Naive B cell (primary cell): ENCODE measurements around the gene SECISBP2L. TPM values are rescaled to one million over a fixed set of nuclear protein-coding genes. Genes with fewer than 3 reads are reported as not detected.

Experiments used
- ATAC-seq, 2 donors: fragments of 150-1000 bp; cut with Tn5 transposase; 2 replicates each; pipeline ENCODE4 v1.10.0; 2021; ENCODE audit warnings: low read depth in 2 of 2, mild to moderate bottlenecking in 2 of 2, moderate library complexity in 2 of 2
- DNase-seq: peaks from one replicate; pipeline ENCODE4 v3.0.0; 2022
- H3K27ac Mint-ChIP-seq, 6 donors: one replicate each; pipeline ENCODE4 v1.8.0; 2020 to 2022; ENCODE audit warnings: mild to moderate bottlenecking in 6 of 6, mixed read lengths in 6 of 6, moderate library complexity in 5 of 6, inconsistent platforms in 2 of 6
- H3K27me3 Mint-ChIP-seq, 3 donors: one replicate each; pipeline ENCODE4 v1.8.0; 2021 to 2022; ENCODE audit warnings: mixed read lengths in 3 of 3, mild to moderate bottlenecking in 1 of 3
- H3K36me3 Mint-ChIP-seq, 2 donors: one replicate each; pipeline ENCODE4 v1.8.0; 2020 to 2022; ENCODE audit warnings: mixed read lengths in 2 of 2, inconsistent platforms in 1 of 2, mild to moderate bottlenecking in 1 of 2
- H3K4me1 Mint-ChIP-seq, 3 donors: one replicate each; pipeline ENCODE4 v1.8.0; 2020 to 2022; ENCODE audit warnings: mixed read lengths in 3 of 3, inconsistent platforms in 1 of 3, mild to moderate bottlenecking in 1 of 3, moderate library complexity in 1 of 3
- H3K4me3 Mint-ChIP-seq, 8 donors: one replicate each; pipeline ENCODE4 v1.8.0; 2020 to 2022; ENCODE audit warnings: mild to moderate bottlenecking in 8 of 8, mixed read lengths in 8 of 8, moderate library complexity in 8 of 8, inconsistent platforms in 2 of 8
- H3K9me3 Mint-ChIP-seq, 7 donors: one replicate each; pipeline ENCODE4 v1.8.0; 2020 to 2022; ENCODE audit warnings: mixed read lengths in 7 of 7, mild to moderate bottlenecking in 5 of 7, inconsistent platforms in 2 of 7, moderate library complexity in 1 of 7
- polyA plus RNA-seq, 6 donors: library from polyadenylated mRNA; unstranded; fragments of 300-500 nt; fragmentation: Illumina TruSeq; gene quantifications; one replicate each; pipeline ENCODE4 v1.2.3, GENCODE V29; 2021; ENCODE audit warnings: low read depth in 6 of 6

The SECISBP2L gene
- polyA plus RNA-seq, 6 donors from 2014 or later: 25.0 to 66.7 (median 53.9) TPM

GRCh38 chr15:49044766-49045606 lies 1.3 kb downstream of the SECISBP2L start:
- Mint-ChIP-seq H3K36me3 (peaks cover 0 to 6% of the 10 kb centered on the region in 2 donors), H3K27me3 (no peaks in the 10 kb centered on the region), H3K9me3 (no peaks in the 10 kb centered on the region), H3K4me3 (peak overlapping the region; percentile 98 to 100 (median 99)), H3K27ac (peak overlapping the region; percentile 95 to 99 (median 99)), H3K4me1 (peaks cover 33 to 53% (median 33%) of the 10 kb centered on the region in 3 donors)
- ATAC-seq (no peak), DNase-seq (no peak)

GRCh38 chr15:49044002-49044401 lies 2.2 kb downstream of the SECISBP2L start:
- Mint-ChIP-seq H3K27me3 (no peaks in the 10 kb centered on the region), H3K9me3 (no peaks in the 10 kb centered on the region), H3K4me1 (peaks cover 36 to 57% (median 43%) of the 10 kb centered on the region in 3 donors), H3K27ac (peak overlapping the region in 2 of 6 donors; percentile 24 to 56), H3K36me3 (peaks cover 0 to 6% of the 10 kb centered on the region in 2 donors), H3K4me3 (peak overlapping the region in 7 of 8 donors; percentile 5 to 99 (median 99))
- no peak for ATAC-seq
- DNase-seq: no peak

GRCh38 chr15:49042165-49042564 lies 4.1 kb downstream of the SECISBP2L start:
- Mint-ChIP-seq H3K36me3 (peaks cover 0 to 6% of the 10 kb centered on the region in 2 donors), H3K4me1 (peaks cover 39 to 59% (median 52%) of the 10 kb centered on the region in 3 donors), H3K27ac (peak overlapping the region in 2 of 6 donors; percentile 26 to 56), H3K9me3 (no peaks in the 10 kb centered on the region), H3K27me3 (no peaks in the 10 kb centered on the region), H3K4me3 (peak overlapping the region in 3 of 8 donors; percentile 6 to 41 (median 19))
- no peak for DNase-seq
- no peak for ATAC-seq

GRCh38 chr15:49041426-49041825 lies 4.8 kb downstream of the SECISBP2L start:
- ATAC-seq: no peak
- Mint-ChIP-seq H3K4me1 (peaks cover 35 to 52% (median 46%) of the 10 kb centered on the region in 3 donors), H3K9me3 (no peaks in the 10 kb centered on the region), H3K36me3 (peaks cover 0 to 6% of the 10 kb centered on the region in 2 donors), H3K27ac (peak overlapping the region in 1 of 6 donors; percentile 57), H3K4me3 (no peak overlapping the region), H3K27me3 (no peaks in the 10 kb centered on the region)
- no peak for DNase-seq

GRCh38 chr15:49040151-49040550 lies 6.1 kb downstream of the SECISBP2L start:
- no peak overlapping the region for H3K4me3 Mint-ChIP-seq
- peak overlapping the region in 2 of 6 donors; percentile 5 to 10 for H3K27ac Mint-ChIP-seq

GRCh38 chr15:49038382-49038781 lies 7.9 kb downstream of the SECISBP2L start:
- ATAC-seq (no peak), DNase-seq (no peak)
- Mint-ChIP-seq H3K27me3 (no peaks in the 10 kb centered on the region), H3K4me1 (peaks cover 22 to 34% (median 29%) of the 10 kb centered on the region in 3 donors), H3K4me3 (no peak overlapping the region), H3K9me3 (no peaks in the 10 kb centered on the region), H3K27ac (no peak overlapping the region), H3K36me3 (no peaks in the 10 kb centered on the region)

More at GRCh38 chr15:49040151-49040550, 6.1 kb downstream of the SECISBP2L start:
- ATAC-seq (no peak), DNase-seq (no peak)
- H3K36me3 Mint-ChIP-seq: no peaks in the 10 kb centered on the region
- no peaks in the 10 kb centered on the region for H3K9me3 Mint-ChIP-seq
- no peaks in the 10 kb centered on the region for H3K27me3 Mint-ChIP-seq
- peaks cover 31 to 41% (median 40%) of the 10 kb centered on the region in 3 donors for H3K4me1 Mint-ChIP-seq

GRCh38 chr15:49037546-49037940 lies 8.7 kb downstream of the SECISBP2L start:
- ATAC-seq (no peak), DNase-seq (no peak)
- Mint-ChIP-seq H3K36me3 (peaks cover 0 to 4% of the 10 kb centered on the region in 2 donors), H3K27me3 (no peaks in the 10 kb centered on the region), H3K9me3 (no peaks in the 10 kb centered on the region), H3K27ac (peak overlapping the region in 1 of 6 donors; percentile 28), H3K4me1 (peaks cover 22 to 34% (median 27%) of the 10 kb centered on the region in 3 donors), H3K4me3 (no peak overlapping the region)

GRCh38 chr15:49036650-49037545 lies 9.3 kb downstream of the SECISBP2L start:
- Mint-ChIP-seq H3K36me3 (peaks cover 0 to 4% of the 10 kb centered on the region in 2 donors), H3K4me1 (peaks cover 16 to 29% (median 20%) of the 10 kb centered on the region in 3 donors), H3K27ac (no peak overlapping the region), H3K4me3 (no peak overlapping the region), H3K27me3 (no peaks in the 10 kb centered on the region), H3K9me3 (no peaks in the 10 kb centered on the region)
- no peak for ATAC-seq
- no peak for DNase-seq

GRCh38 chr15:49035825-49036224 lies 10.4 kb downstream of the SECISBP2L start:
- H3K4me3 Mint-ChIP-seq: no peak overlapping the region
- H3K4me1 Mint-ChIP-seq: peaks cover 9 to 22% (median 12%) of the 10 kb centered on the region in 3 donors
- peak overlapping the region in 1 of 6 donors; percentile 39 for H3K27ac Mint-ChIP-seq
- H3K27me3 Mint-ChIP-seq: no peaks in the 10 kb centered on the region
- peaks cover 0 to 4% of the 10 kb centered on the region in 2 donors for H3K36me3 Mint-ChIP-seq
- ATAC-seq (no peak), DNase-seq (no peak)
- H3K9me3 Mint-ChIP-seq: no peaks in the 10 kb centered on the region

GRCh38 chr15:49032601-49033145 lies 13.6 kb downstream of the SECISBP2L start:
- Mint-ChIP-seq H3K27ac (no peak overlapping the region), H3K4me3 (no peak overlapping the region), H3K27me3 (no peaks in the 10 kb centered on the region), H3K4me1 (peaks cover 2 to 6% (median 3%) of the 10 kb centered on the region in 3 donors), H3K36me3 (peaks cover 13 to 14% of the 10 kb centered on the region in 2 donors), H3K9me3 (no peaks in the 10 kb centered on the region)
- ATAC-seq (no peak), DNase-seq (no peak)

GRCh38 chr15:49031804-49032203 lies 14.4 kb downstream of the SECISBP2L start:
- H3K4me3 Mint-ChIP-seq: no peak overlapping the region
- no peaks in the 10 kb centered on the region for H3K27me3 Mint-ChIP-seq
- H3K27ac Mint-ChIP-seq: no peak overlapping the region
- peaks cover 0 to 4% (median 0%) of the 10 kb centered on the region in 3 donors for H3K4me1 Mint-ChIP-seq
- H3K36me3 Mint-ChIP-seq: peaks cover 13 to 19% of the 10 kb centered on the region in 2 donors
- ATAC-seq (no peak), DNase-seq (no peak)
- H3K9me3 Mint-ChIP-seq: no peaks in the 10 kb centered on the region

- no peak for ATAC-seq
- Mint-ChIP-seq H3K27ac (no peak overlapping the region), H3K4me3 (no peak overlapping the region), H3K36me3 (peaks cover 19 to 31% of the 10 kb centered on the region in 2 donors), H3K9me3 (no peaks in the 10 kb centered on the region), H3K27me3 (no peaks in the 10 kb centered on the region), H3K4me1 (peaks cover 0 to 9% (median 0%) of the 10 kb centered on the region in 3 donors)
- no peak for DNase-seq
Observed at GRCh38 chr15:49026700-49027099, 19.5 kb downstream of the SECISBP2L start.

- H3K4me3 Mint-ChIP-seq: no peak overlapping the region
- ATAC-seq (no peak), DNase-seq (no peak)
- peaks cover 0 to 7% (median 0%) of the 10 kb centered on the region in 3 donors for H3K4me1 Mint-ChIP-seq
- H3K36me3 Mint-ChIP-seq: peaks cover 21 to 31% of the 10 kb centered on the region in 2 donors
- H3K27me3 Mint-ChIP-seq: no peaks in the 10 kb centered on the region
- H3K27ac Mint-ChIP-seq: no peak overlapping the region
- no peaks in the 10 kb centered on the region for H3K9me3 Mint-ChIP-seq
Observed at GRCh38 chr15:49024840-49025239, 21.4 kb downstream of the SECISBP2L start.
